HG03045 (cell line): ENCODE data around the gene MALAT1.

Experiments
- ATAC-seq: cut with Tn5 transposase; IDR thresholded peaks from one replicate; pipeline ENCODE4 v1.9.1; 2021; ENCODE audit warnings: mild to moderate bottlenecking, moderate library complexity; ENCODE audit not compliant: unreplicated experiment

The MALAT1 gene

GRCh38 chr11:65537620-65538231 is 38.9 kb downstream of the MALAT1 start:
- no peak for ATAC-seq

GRCh38 chr11:65538232-65538914 is 39.5 kb downstream of the MALAT1 start:
- ATAC-seq: no peak

- no peak for ATAC-seq
These were observed 40.3 kb downstream of the MALAT1 start for GRCh38 chr11:65538915-65539743.

GRCh38 chr11:65539744-65540289 is 41.0 kb downstream of the MALAT1 start:
- ATAC-seq: peak; percentile 46

GRCh38 chr11:65540290-65541092 is 41.6 kb downstream of the MALAT1 start:
- ATAC-seq: peak; percentile 56

- no peak for ATAC-seq
These were observed 42.5 kb downstream of the MALAT1 start for GRCh38 chr11:65541093-65541982.

- ATAC-seq: no peak
These were observed 44.0 kb downstream of the MALAT1 start for GRCh38 chr11:65542738-65543390.

GRCh38 chr11:65545853-65546216 is 47.0 kb downstream of the MALAT1 start:
- ATAC-seq: no peak

- ATAC-seq: peak; percentile 64
These were observed 47.5 kb downstream of the MALAT1 start for GRCh38 chr11:65546217-65546958.

GRCh38 chr11:65547446-65548125 is 48.7 kb downstream of the MALAT1 start:
- ATAC-seq: no peak

GRCh38 chr11:65548395-65548794 is 49.5 kb downstream of the MALAT1 start:
- ATAC-seq: no peak

GRCh38 chr11:65549096-65549495 is 50.3 kb downstream of the MALAT1 start:
- ATAC-seq: no peak

- ATAC-seq: peak; percentile 41
These were observed 52.9 kb downstream of the MALAT1 start for GRCh38 chr11:65551572-65552387.

GRCh38 chr11:65552388-65552951 is 53.6 kb downstream of the MALAT1 start:
- ATAC-seq: no peak

- ATAC-seq: no peak
These were observed 54.6 kb downstream of the MALAT1 start for GRCh38 chr11:65553301-65554001.
